ENCODE data around the gene MCM6. TPM values are rescaled to one million over a fixed set of nuclear protein-coding genes. Genes with fewer than 3 reads are reported as not detected.

Gene MCM6
- total RNA-seq, 4 donors from 2014 or later = 0.37 to 7.9 (median 3.7) TPM

DNA sequence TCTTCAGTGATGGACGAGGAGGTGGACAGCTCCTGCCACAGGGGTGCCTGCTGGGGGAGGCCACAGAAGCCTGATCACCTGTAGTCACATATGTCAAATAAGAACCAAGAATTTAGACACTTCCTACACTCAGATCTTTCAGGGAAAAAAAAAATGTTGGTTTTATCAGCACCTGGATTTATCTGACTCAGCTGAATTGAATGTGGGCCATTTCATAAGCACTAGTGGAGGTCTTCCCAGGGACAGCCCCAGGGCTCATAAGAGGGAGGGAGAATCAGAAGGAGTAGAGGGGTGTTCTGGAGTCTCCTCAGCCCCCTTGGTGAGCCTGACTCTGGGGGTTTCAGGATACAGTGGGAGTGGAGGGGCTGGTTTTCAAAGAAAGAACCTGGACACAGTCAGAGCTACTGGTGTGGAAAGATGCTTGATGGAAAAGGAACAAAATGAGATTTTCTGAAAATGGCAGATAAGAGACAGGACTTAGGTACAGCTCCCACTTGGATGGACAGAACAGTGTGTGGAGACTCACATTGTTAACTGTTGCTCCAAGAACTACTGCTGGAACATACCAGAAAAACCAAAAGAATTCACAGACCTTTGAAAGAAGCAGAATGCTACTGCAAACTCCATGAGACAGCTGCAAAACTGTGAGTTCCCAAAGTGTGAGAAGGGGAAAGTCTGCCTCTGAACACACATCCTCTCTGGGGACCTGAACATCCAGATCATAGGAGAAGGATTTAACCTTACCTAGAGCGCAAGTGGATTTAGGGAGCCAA, 84.6 kb downstream of the MCM6 start:
- Histone ChIP-seq H3K27me3 (no peaks in the 10 kb centered on the region), H3K27ac (no peak overlapping the region), H3K9me3 (no peaks in the 10 kb centered on the region), H3K4me3 (no peak overlapping the region), H3K4me1 (no peaks in the 10 kb centered on the region), H3K36me3 (peaks cover 0 to 6% (median 0%) of the 10 kb centered on the region in 4 donors)
- WGBS, 2 donors (ENCODE audit: low coverage in 1 of 2) = 92% methylated on average over 2 of the region's 2 CpGs; no CpG with 5 or more reads in 1 of the 2 donors
- in situ Hi-C loops (cut with MboI; ENCODE audit: low pct_ligation_motif_present in 1 of 4, low pct_unique_long_range_greater_than_20kb in 1 of 4, low sequenced_read_pairs in 3 of 4) (no loop called here), intact Hi-C loops (cut with DNase I; ENCODE audit: low total_unique reads) (no loop called here)
- no peak for TF ChIP-seq POLR2A (IDR thresholded peaks at IDR 0.05)
- no peak for TF ChIP-seq POLR2AphosphoS5 (IDR thresholded peaks at IDR 0.05)
- TF ChIP-seq, protein P1, sequence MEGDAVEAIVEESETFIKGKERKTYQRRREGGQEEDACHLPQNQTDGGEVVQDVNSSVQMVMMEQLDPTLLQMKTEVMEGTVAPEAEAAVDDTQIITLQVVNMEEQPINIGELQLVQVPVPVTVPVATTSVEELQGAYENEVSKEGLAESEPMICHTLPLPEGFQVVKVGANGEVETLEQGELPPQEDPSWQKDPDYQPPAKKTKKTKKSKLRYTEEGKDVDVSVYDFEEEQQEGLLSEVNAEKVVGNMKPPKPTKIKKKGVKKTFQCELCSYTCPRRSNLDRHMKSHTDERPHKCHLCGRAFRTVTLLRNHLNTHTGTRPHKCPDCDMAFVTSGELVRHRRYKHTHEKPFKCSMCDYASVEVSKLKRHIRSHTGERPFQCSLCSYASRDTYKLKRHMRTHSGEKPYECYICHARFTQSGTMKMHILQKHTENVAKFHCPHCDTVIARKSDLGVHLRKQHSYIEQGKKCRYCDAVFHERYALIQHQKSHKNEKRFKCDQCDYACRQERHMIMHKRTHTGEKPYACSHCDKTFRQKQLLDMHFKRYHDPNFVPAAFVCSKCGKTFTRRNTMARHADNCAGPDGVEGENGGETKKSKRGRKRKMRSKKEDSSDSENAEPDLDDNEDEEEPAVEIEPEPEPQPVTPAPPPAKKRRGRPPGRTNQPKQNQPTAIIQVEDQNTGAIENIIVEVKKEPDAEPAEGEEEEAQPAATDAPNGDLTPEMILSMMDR (IDR thresholded peaks at IDR 0.05) = no peak
- no peak for TF ChIP-seq EP300 (IDR thresholded peaks at IDR 0.05; ENCODE audit: low read depth)
- no peak for DNase-seq

DNA sequence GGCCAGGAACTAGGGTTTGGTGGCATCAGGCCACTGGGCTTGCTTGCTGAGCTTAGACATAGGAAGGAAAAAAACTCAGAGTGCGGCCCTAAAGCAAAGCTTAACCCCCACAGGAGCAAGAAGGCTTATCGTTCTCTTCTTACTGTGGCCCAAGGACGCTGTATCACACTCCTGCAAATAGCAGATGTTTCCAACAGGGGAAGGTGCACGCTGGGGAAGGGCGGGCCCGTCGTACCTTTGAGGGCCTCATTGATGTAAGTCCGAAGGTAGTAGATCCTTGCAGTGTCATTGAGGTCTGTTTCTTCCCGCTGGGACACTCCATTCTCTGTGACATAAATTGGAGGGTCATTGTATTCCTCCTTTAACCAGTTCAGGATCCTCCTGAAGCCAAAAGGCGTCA, 85.8 kb downstream of the MCM6 start:
- Histone ChIP-seq H3K27ac (no peak overlapping the region), H3K4me1 (no peaks in the 10 kb centered on the region), H3K9me3 (no peaks in the 10 kb centered on the region), H3K36me3 (peaks cover 0 to 13% (median 2%) of the 10 kb centered on the region in 4 donors), H3K4me3 (no peak overlapping the region), H3K27me3 (no peaks in the 10 kb centered on the region)
- no peak for TF ChIP-seq POLR2AphosphoS5 (IDR thresholded peaks at IDR 0.05)
- TF ChIP-seq, protein P1 (IDR thresholded peaks at IDR 0.05) = no peak
- TF ChIP-seq EP300 (IDR thresholded peaks at IDR 0.05; ENCODE audit: low read depth) = no peak
- no peak for TF ChIP-seq POLR2A (IDR thresholded peaks at IDR 0.05)
- DNase-seq = no peak
- WGBS, 2 donors (ENCODE audit: low coverage in 1 of 2) = 92 to 93% methylated on average over 2 to 10 of the region's 10 CpGs
- intact Hi-C loops (cut with DNase I; ENCODE audit: low total_unique reads) = no loop called here
- in situ Hi-C loops (cut with MboI; ENCODE audit: low pct_ligation_motif_present in 1 of 4, low pct_unique_long_range_greater_than_20kb in 1 of 4, low sequenced_read_pairs in 3 of 4) = no loop called here

Small RNA genes lying within 50 kb of the gene (small RNA-seq; reads per million reads assigned to genes)
- 0 reads per million in 4 donors for gene RF00019

Other genes starting within 250 kb of the MCM6 start
- 100 to 1,000 TPM in 1 of 4 donors, 10 to 100 TPM in 3; 54.2 to 101 (median 61.3) TPM for gene UBXN4, start 134.6 kb downstream of the MCM6 start, total RNA-seq
- under 1 TPM in 1 of 4 donors, not detected in 3; 0.32 TPM for gene LCT, start 39.3 kb downstream of the MCM6 start, total RNA-seq
- 10 to 100 TPM; 20.5 to 42.3 (median 37.4) TPM for gene DARS1, start 109.2 kb upstream of the MCM6 start, total RNA-seq
- gene CXCR4, start 241.7 kb upstream of the MCM6 start, total RNA-seq = 10 to 100 TPM in 3 of 4 donors, 1 to 10 TPM in 1; 9.6 to 62.7 (median 27.0) TPM